HPDE6-E6E7 (cell line): Measurements from ENCODE around the gene SMARCA4.

ENCODE experiments used
- DNase-seq: peaks from one replicate; pipeline ENCODE4 v3.0.0; 2011; ENCODE audit warnings: missing footprints; ENCODE audit errors: extremely low spot score

The SMARCA4 gene

GRCh38 chr19:11010041-11010440, 49.2 kb downstream of the SMARCA4 start:
- no peak for DNase-seq

GRCh38 chr19:11012507-11012906, 51.7 kb downstream of the SMARCA4 start:
- no peak for DNase-seq

GRCh38 chr19:11013771-11014170, 52.9 kb downstream of the SMARCA4 start:
- no peak for DNase-seq

GRCh38 chr19:11014403-11014911, 53.6 kb downstream of the SMARCA4 start:
- DNase-seq: no peak

GRCh38 chr19:11016631-11017030, 55.8 kb downstream of the SMARCA4 start:
- DNase-seq: no peak

GRCh38 chr19:11017275-11018035, 56.6 kb downstream of the SMARCA4 start:
- DNase-seq: no peak

GRCh38 chr19:11018179-11018578, 57.3 kb downstream of the SMARCA4 start:
- DNase-seq: no peak

GRCh38 chr19:11018763-11019162, 57.9 kb downstream of the SMARCA4 start:
- DNase-seq: no peak

GRCh38 chr19:11019262-11019661, 58.4 kb downstream of the SMARCA4 start:
- no peak for DNase-seq

- DNase-seq: no peak
Observed at GRCh38 chr19:11019824-11020223, 59.0 kb downstream of the SMARCA4 start.

- DNase-seq: no peak
Observed at GRCh38 chr19:11020423-11020822, 59.6 kb downstream of the SMARCA4 start.

- DNase-seq: no peak
Observed at GRCh38 chr19:11020982-11021759, 60.3 kb downstream of the SMARCA4 start.

GRCh38 chr19:11021760-11022144, 60.9 kb downstream of the SMARCA4 start:
- no peak for DNase-seq

GRCh38 chr19:11023016-11023415, 62.2 kb downstream of the SMARCA4 start:
- no peak for DNase-seq

- no peak for DNase-seq
Observed at GRCh38 chr19:11023710-11024109, 62.9 kb downstream of the SMARCA4 start.

GRCh38 chr19:11024259-11024658, 63.4 kb downstream of the SMARCA4 start:
- DNase-seq: no peak

GRCh38 chr19:11025006-11025405, 64.2 kb downstream of the SMARCA4 start:
- DNase-seq: no peak

GRCh38 chr19:11025445-11025844, 64.6 kb downstream of the SMARCA4 start:
- DNase-seq: no peak

GRCh38 chr19:11025997-11026396, 65.2 kb downstream of the SMARCA4 start:
- no peak for DNase-seq

GRCh38 chr19:11027381-11027780, 66.6 kb downstream of the SMARCA4 start:
- DNase-seq: no peak

- no peak for DNase-seq
Observed at GRCh38 chr19:11028146-11028545, 67.3 kb downstream of the SMARCA4 start.

- no peak for DNase-seq
Observed at GRCh38 chr19:11031421-11032070, 70.7 kb downstream of the SMARCA4 start.
